Glutamatergic neuron (in vitro differentiated cells): ENCODE measurements around the gene LAMC2. TPM values are rescaled to one million over a fixed set of nuclear protein-coding genes. Genes with fewer than 3 reads are reported as not detected.
"Not testable (repeated sequence)": the region's sequence is repeated elsewhere in the genome, so short reads cannot be mapped to it uniquely, and the experiment has no call there.

ENCODE experiments used
- DNase-seq: peaks from one replicate; pipeline ENCODE4 v3.0.0; 2022
- H3K27ac Mint-ChIP-seq: one replicate; pipeline ENCODE4 v1.8.0; 2020; ENCODE audit warnings: mild to moderate bottlenecking, mixed read lengths, inconsistent platforms; ENCODE audit not compliant: unreplicated experiment
- H3K27me3 Mint-ChIP-seq: one replicate; pipeline ENCODE4 v1.8.0; 2020; ENCODE audit warnings: mild to moderate bottlenecking, moderate library complexity, mixed read lengths, inconsistent platforms; ENCODE audit not compliant: unreplicated experiment
- H3K36me3 Mint-ChIP-seq: one replicate; pipeline ENCODE4 v1.8.0; 2020; ENCODE audit warnings: mild to moderate bottlenecking, mixed read lengths, inconsistent platforms; ENCODE audit not compliant: unreplicated experiment
- H3K4me1 Mint-ChIP-seq: one replicate; pipeline ENCODE4 v1.8.0; 2020; ENCODE audit warnings: mild to moderate bottlenecking, low read depth, mixed read lengths, inconsistent platforms; ENCODE audit not compliant: unreplicated experiment
- H3K4me3 Mint-ChIP-seq: one replicate; pipeline ENCODE4 v1.8.0; 2020; ENCODE audit warnings: mild to moderate bottlenecking, mixed read lengths, inconsistent platforms; ENCODE audit not compliant: unreplicated experiment
- H3K9me3 Mint-ChIP-seq: one replicate; pipeline ENCODE4 v1.8.0; 2020; ENCODE audit warnings: mild to moderate bottlenecking, moderate library complexity, mixed read lengths, inconsistent platforms; ENCODE audit not compliant: unreplicated experiment
- CTCF ChIP-seq: fragments of 200-600 bp; sonication (generic); IDR thresholded peaks from one replicate; pipeline ENCODE4 v1.5.0; 2021; ENCODE audit not compliant: partially characterized antibody, unreplicated experiment
- total RNA-seq: library from RNA; stranded (reverse); fragmentation: NEBNext Ultra II Directional; extraction: Animal tissue kit (Norgen Biotek cat#: 25700); gene quantifications from one replicate; pipeline ENCODE4 v1.2.1, GENCODE V29; 2021; ENCODE audit not compliant: unreplicated experiment

Gene LAMC2
- total RNA-seq, 1 donor from 2014 or later: 2.8 TPM

- H3K9me3 Mint-ChIP-seq: no peaks in the 10 kb centered on the region
- no peak overlapping the region for H3K4me3 Mint-ChIP-seq
- H3K4me1 Mint-ChIP-seq: no peaks in the 10 kb centered on the region
- no peak for DNase-seq
- H3K27me3 Mint-ChIP-seq: no peaks in the 10 kb centered on the region
- no peaks in the 10 kb centered on the region for H3K36me3 Mint-ChIP-seq
- no peak overlapping the region for H3K27ac Mint-ChIP-seq
- TF ChIP-seq CTCF: no peak
Measured at GRCh38 chr1:183149273-183149672, 36.8 kb upstream of the LAMC2 start.

GRCh38 chr1:183150032-183150431, 36.0 kb upstream of the LAMC2 start:
- H3K4me3 Mint-ChIP-seq, H3K27me3 Mint-ChIP-seq, H3K4me1 Mint-ChIP-seq, DNase-seq, H3K27ac Mint-ChIP-seq, H3K9me3 Mint-ChIP-seq, H3K36me3 Mint-ChIP-seq: not testable (repeated sequence)

GRCh38 chr1:183150445-183150844, 35.6 kb upstream of the LAMC2 start:
- no peaks in the 10 kb centered on the region for H3K36me3 Mint-ChIP-seq
- H3K4me3 Mint-ChIP-seq: no peak overlapping the region
- H3K9me3 Mint-ChIP-seq: no peaks in the 10 kb centered on the region
- no peaks in the 10 kb centered on the region for H3K4me1 Mint-ChIP-seq
- no peaks in the 10 kb centered on the region for H3K27me3 Mint-ChIP-seq
- H3K27ac Mint-ChIP-seq: no peak overlapping the region
- no peak for TF ChIP-seq CTCF
- DNase-seq: no peak

GRCh38 chr1:183152180-183152579, 33.9 kb upstream of the LAMC2 start:
- Mint-ChIP-seq H3K27ac (no peak overlapping the region), H3K9me3 (no peaks in the 10 kb centered on the region), H3K4me1 (no peaks in the 10 kb centered on the region), H3K27me3 (no peaks in the 10 kb centered on the region), H3K4me3 (no peak overlapping the region), H3K36me3 (no peaks in the 10 kb centered on the region)
- TF ChIP-seq CTCF: no peak
- DNase-seq: no peak

- Mint-ChIP-seq H3K27me3 (no peaks in the 10 kb centered on the region), H3K4me1 (no peaks in the 10 kb centered on the region), H3K4me3 (no peak overlapping the region), H3K27ac (no peak overlapping the region), H3K36me3 (no peaks in the 10 kb centered on the region), H3K9me3 (no peaks in the 10 kb centered on the region)
- no peak for TF ChIP-seq CTCF
- DNase-seq: no peak
Measured at GRCh38 chr1:183155939-183156338, 30.1 kb upstream of the LAMC2 start.

- no peaks in the 10 kb centered on the region for H3K9me3 Mint-ChIP-seq
- H3K27me3 Mint-ChIP-seq: no peaks in the 10 kb centered on the region
- DNase-seq: no peak
- no peaks in the 10 kb centered on the region for H3K36me3 Mint-ChIP-seq
- no peak overlapping the region for H3K27ac Mint-ChIP-seq
- no peak for TF ChIP-seq CTCF
- no peak overlapping the region for H3K4me3 Mint-ChIP-seq
- H3K4me1 Mint-ChIP-seq: no peaks in the 10 kb centered on the region
Measured at GRCh38 chr1:183159960-183160359, 26.1 kb upstream of the LAMC2 start.
